Activated CD4-positive, alpha-beta memory T cell treated with anti-CD3 and anti-CD28 coated beads, Interleukin-2, amount 10 ng/mL, durations not matched to agents 7 days and 5 days (primary cell): ENCODE measurements around the gene GXYLT2. TPM values are rescaled to one million over a fixed set of nuclear protein-coding genes. Genes with fewer than 3 reads are reported as not detected.
"Not testable (repeated sequence)": the region's sequence is repeated elsewhere in the genome, so short reads cannot be mapped to it uniquely, and the experiment has no call there.

Source experiments
- CTCF ChIA-PET: fragments of 350-600 bp; sonication (Branson Sonifier 250); formaldehyde crosslinking; loops from one replicate; lab custom pipeline; 2021; ENCODE audit warnings: antibody characterized with exemption, inconsistent platforms; lab: Charles Lee
- POLR2A ChIA-PET: fragments of 350-600 bp; sonication (Branson Sonifier 250); formaldehyde crosslinking; loops from one replicate; lab custom pipeline; 2021; ENCODE audit warnings: antibody characterized with exemption; lab: Charles Lee
- DNase-seq: peaks from one replicate; pipeline ENCODE4 v3.0.0-alpha.2; 2020
- H3K27ac Mint-ChIP-seq: one replicate; pipeline ENCODE4 v1.8.0; 2021; ENCODE audit warnings: mild to moderate bottlenecking, mixed read lengths
- H3K27me3 Mint-ChIP-seq: one replicate; pipeline ENCODE4 v1.8.0; 2021; ENCODE audit warnings: mixed read lengths
- H3K36me3 Mint-ChIP-seq: one replicate; pipeline ENCODE4 v1.8.0; 2021; ENCODE audit warnings: low read depth, mixed read lengths
- H3K4me1 Mint-ChIP-seq: one replicate; pipeline ENCODE4 v1.8.0; 2021; ENCODE audit warnings: mixed read lengths
- H3K4me3 Mint-ChIP-seq: one replicate; pipeline ENCODE4 v1.8.0; 2021; ENCODE audit warnings: mild to moderate bottlenecking, mixed read lengths
- H3K9me3 Mint-ChIP-seq: one replicate; pipeline ENCODE4 v1.8.0; 2021; ENCODE audit warnings: mixed read lengths
- total RNA-seq, 2 experiments: library from RNA; stranded (reverse); gene quantifications; one replicate each; pipeline ENCODE4 v1.2.3, GENCODE V29; 2021

GXYLT2 gene
- total RNA-seq, 2 experiments from 2014 or later, result not detected

- Mint-ChIP-seq H3K9me3 (no peaks in the 10 kb centered on the region), H3K27me3 (no peaks in the 10 kb centered on the region), H3K4me3 (peak overlapping the region; percentile 89), H3K36me3 (peaks cover 31% of the 10 kb centered on the region), H3K4me1 (peaks cover 37% of the 10 kb centered on the region), H3K27ac (peak overlapping the region; percentile 89)
- DNase-seq, result no peak
- ChIA-PET CTCF (interaction anchor here (1.3 to 2.2 kb wide), 3 partner anchors 15 to 60 kb away, joined by 3 to 9 read pairs (median 6); no protein-coding TSS in a partner anchor), POLR2A (interaction anchor here (1.0 to 2.2 kb wide), 9 partner anchors 8 to 60 kb away, joined by 3 to 9 read pairs (median 4); no protein-coding TSS in a partner anchor)
Observed at GRCh38 chr3:72996121-72996472, 108.3 kb downstream of the GXYLT2 start.

- peaks cover 35% of the 10 kb centered on the region for H3K36me3 Mint-ChIP-seq
- peak; percentile 93 for DNase-seq
- H3K27ac Mint-ChIP-seq, result peak within 1 kb of the TSS; percentile 89
- ChIA-PET POLR2A (interaction anchor here (0.9 to 2.2 kb wide), 15 partner anchors 9 to 62 kb away, joined by 3 to 11 read pairs (median 4); no protein-coding TSS in a partner anchor), CTCF (interaction anchor here (0.8 to 2.2 kb wide), 6 partner anchors 16 to 146 kb away, joined by 3 to 9 read pairs (median 4); no protein-coding TSS in a partner anchor)
- H3K4me1 Mint-ChIP-seq, result peaks cover 43% of the 10 kb centered on the region
- H3K9me3 Mint-ChIP-seq, result no peaks in the 10 kb centered on the region
- no peaks in the 10 kb centered on the region for H3K27me3 Mint-ChIP-seq
- peak within 1 kb of the TSS; percentile 89 for H3K4me3 Mint-ChIP-seq
Observed at GRCh38 chr3:72996473-72997333, 108.9 kb downstream of the GXYLT2 start, which contains the start of gene PPP4R2. Gene PPP4R2, plus strand, starts transcription at chr3:72996811. Its CDS starts 227 bp downstream, at chr3:72997038.

DNA sequence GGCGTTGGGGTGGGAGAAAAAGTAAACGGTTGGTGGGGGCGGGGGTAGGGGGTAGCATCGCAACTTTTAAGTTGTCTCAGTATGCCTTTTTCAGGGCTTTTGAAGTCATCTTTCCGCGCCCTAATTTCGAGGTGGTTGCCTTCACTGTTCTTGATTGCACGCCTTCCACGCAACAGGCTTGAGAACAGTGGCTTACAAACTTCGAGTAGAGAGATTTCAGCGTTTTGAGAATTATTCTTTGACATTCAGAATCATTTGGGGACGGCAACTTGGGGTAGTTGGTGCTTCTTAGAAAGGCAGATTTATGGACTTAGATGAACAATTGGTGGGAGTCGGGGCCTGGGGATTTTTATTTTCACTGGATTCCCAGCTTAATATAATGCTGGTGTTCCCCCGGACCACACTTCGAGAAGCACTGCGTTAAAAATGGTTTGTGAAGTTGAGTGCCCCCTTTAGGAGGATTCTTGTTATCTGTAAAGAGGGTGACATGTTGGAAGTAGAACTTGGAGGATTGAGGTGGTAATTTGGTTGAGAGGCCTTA is 109.6 kb downstream of the GXYLT2 start:
- Mint-ChIP-seq H3K27me3 (no peaks in the 10 kb centered on the region), H3K36me3 (peaks cover 42% of the 10 kb centered on the region), H3K9me3 (no peaks in the 10 kb centered on the region), H3K27ac (peak overlapping the region; percentile 89), H3K4me3 (peak overlapping the region; percentile 89), H3K4me1 (peaks cover 50% of the 10 kb centered on the region)
- DNase-seq, result peak; percentile 48
- CTCF ChIA-PET, result interaction anchor here (0.8 to 2.2 kb wide), 7 partner anchors 32 to 147 kb away, joined by 3 to 9 read pairs (median 4); no protein-coding TSS in a partner anchor
- POLR2A ChIA-PET, result interaction anchor here (0.9 to 2.2 kb wide), 10 partner anchors 9 to 63 kb away, joined by 3 to 11 read pairs (median 4); no protein-coding TSS in a partner anchor

DNA sequence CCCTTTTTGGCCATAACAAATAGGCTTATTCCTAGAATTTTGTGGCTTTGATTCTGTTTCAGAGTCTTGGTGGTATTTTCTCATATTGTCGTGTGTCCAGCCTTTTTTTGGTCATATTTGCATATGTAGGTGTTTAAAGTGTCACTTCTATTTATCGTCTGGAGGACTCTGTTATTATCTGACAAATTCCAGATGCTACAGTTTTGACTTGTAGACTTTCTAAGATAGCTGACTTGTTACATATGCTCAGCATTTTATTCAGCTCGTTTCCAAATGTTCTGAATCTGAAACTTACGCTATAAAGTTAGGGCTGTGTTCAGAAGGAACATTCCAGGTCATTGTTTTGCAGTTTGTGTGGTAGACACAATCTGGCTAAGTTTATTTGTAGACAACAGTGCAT is 110.6 kb downstream of the GXYLT2 start:
- CTCF ChIA-PET, result interaction anchor here (0.9 to 1.6 kb wide), 7 partner anchors 10 to 148 kb away, joined by 3 to 4 read pairs (median 4); no protein-coding TSS in a partner anchor
- peak overlapping the region; percentile 73 for H3K4me3 Mint-ChIP-seq
- no peaks in the 10 kb centered on the region for H3K9me3 Mint-ChIP-seq
- peak overlapping the region; percentile 82 for H3K27ac Mint-ChIP-seq
- H3K4me1 Mint-ChIP-seq, result peaks cover 55% of the 10 kb centered on the region
- peaks cover 50% of the 10 kb centered on the region for H3K36me3 Mint-ChIP-seq
- H3K27me3 Mint-ChIP-seq, result no peaks in the 10 kb centered on the region
- POLR2A ChIA-PET, result interaction anchor here (1.0 to 2.2 kb wide), 3 partner anchors 22 to 557 kb away, joined by 3 to 11 read pairs (median 4); no protein-coding TSS in a partner anchor
- DNase-seq, result no peak

DNA sequence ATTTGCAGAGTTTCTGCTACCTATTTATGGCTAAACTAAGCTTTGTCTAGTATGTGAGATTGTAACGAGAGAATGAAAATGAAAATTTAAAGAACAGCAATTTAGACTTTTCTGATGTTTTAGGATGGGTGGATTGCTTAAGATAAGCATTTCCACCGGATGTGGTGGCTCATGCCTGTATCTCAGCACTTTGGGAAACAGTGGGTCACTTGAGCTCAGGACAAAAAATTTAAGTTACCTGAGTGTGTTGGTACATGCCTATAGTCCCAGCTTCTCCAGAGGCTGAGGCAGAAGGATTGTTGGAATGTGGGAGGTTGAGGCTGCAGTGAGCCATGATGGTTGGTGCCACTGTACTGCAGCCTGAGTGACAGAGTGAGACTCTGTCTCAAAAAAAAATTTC is 112.1 kb downstream of the GXYLT2 start:
- peak overlapping the region; percentile 82 for H3K27ac Mint-ChIP-seq
- peak; percentile 41 for DNase-seq
- peaks cover 63% of the 10 kb centered on the region for H3K36me3 Mint-ChIP-seq
- H3K9me3 Mint-ChIP-seq, result no peaks in the 10 kb centered on the region
- H3K4me3 Mint-ChIP-seq, result peak overlapping the region; percentile 73
- peaks cover 64% of the 10 kb centered on the region for H3K4me1 Mint-ChIP-seq
- H3K27me3 Mint-ChIP-seq, result no peaks in the 10 kb centered on the region
- POLR2A ChIA-PET, result interaction anchor here (0.9 to 2.0 kb wide), 8 partner anchors 11 to 73 kb away, joined by 3 to 6 read pairs (median 3); no protein-coding TSS in a partner anchor
- CTCF ChIA-PET, result interaction anchor here (0.7 to 1.8 kb wide), 4 partner anchors 10 to 149 kb away, joined by 3 to 8 read pairs (median 3); no protein-coding TSS in a partner anchor

DNA sequence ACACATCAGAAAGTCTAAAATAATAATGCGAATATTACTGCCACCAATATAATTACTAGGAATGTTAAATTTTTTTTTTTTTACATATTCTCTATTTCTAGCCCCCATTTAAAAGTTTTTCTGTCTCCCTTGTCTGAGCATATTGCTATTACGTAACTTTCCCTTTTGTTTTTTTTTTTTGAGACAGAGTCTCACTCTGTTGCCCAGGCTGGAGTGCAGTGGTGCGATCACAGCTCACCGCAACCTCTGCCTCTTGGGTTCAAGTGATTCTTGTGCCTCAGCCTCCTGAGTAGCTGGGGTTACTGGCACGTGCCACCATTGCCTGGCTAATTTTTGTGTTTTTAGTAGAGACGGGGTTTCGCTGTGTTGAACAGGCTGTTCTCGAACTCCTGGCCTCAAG is 115.2 kb downstream of the GXYLT2 start:
- H3K9me3 Mint-ChIP-seq, POLR2A ChIA-PET, DNase-seq, H3K27me3 Mint-ChIP-seq, H3K4me3 Mint-ChIP-seq, H3K27ac Mint-ChIP-seq: not testable (repeated sequence)
- CTCF ChIA-PET, result interaction anchor here (1.8 kb wide), 1 partner anchor 54 kb away, joined by 4 read pairs; no protein-coding TSS in a partner anchor
- peaks cover 69% of the 10 kb centered on the region for H3K4me1 Mint-ChIP-seq
- H3K36me3 Mint-ChIP-seq, result peaks cover 79% of the 10 kb centered on the region

GRCh38 chr3:73004316-73004715 is 116.5 kb downstream of the GXYLT2 start:
- ChIA-PET CTCF (interaction anchor here (0.7 kb wide), 1 partner anchor 92 kb away, joined by 4 read pairs; no protein-coding TSS in a partner anchor), POLR2A (no interaction called here)
- Mint-ChIP-seq H3K9me3 (no peaks in the 10 kb centered on the region), H3K27ac (no peak overlapping the region), H3K4me3 (no peak overlapping the region), H3K36me3 (peaks cover 79% of the 10 kb centered on the region), H3K4me1 (peaks cover 70% of the 10 kb centered on the region), H3K27me3 (no peaks in the 10 kb centered on the region)
- DNase-seq, result no peak

GRCh38 chr3:73007992-73008712 is 120.3 kb downstream of the GXYLT2 start:
- DNase-seq, result no peak
- Mint-ChIP-seq H3K27me3 (no peaks in the 10 kb centered on the region), H3K27ac (no peak overlapping the region), H3K4me3 (no peak overlapping the region), H3K4me1 (peaks cover 61% of the 10 kb centered on the region), H3K36me3 (peaks cover 71% of the 10 kb centered on the region), H3K9me3 (no peaks in the 10 kb centered on the region)
- ChIA-PET POLR2A (interaction anchor here (1.0 kb wide), 1 partner anchor 19 kb away, joined by 3 read pairs; no protein-coding TSS in a partner anchor), CTCF (interaction anchor here (1.0 to 2.3 kb wide), 3 partner anchors 8 to 49 kb away, joined by 3 to 8 read pairs (median 4); no protein-coding TSS in a partner anchor)

- Mint-ChIP-seq H3K4me3 (no peak overlapping the region), H3K27me3 (no peaks in the 10 kb centered on the region), H3K27ac (no peak overlapping the region), H3K4me1 (peaks cover 58% of the 10 kb centered on the region), H3K36me3 (peaks cover 63% of the 10 kb centered on the region), H3K9me3 (no peaks in the 10 kb centered on the region)
- ChIA-PET POLR2A (interaction anchor here (1.7 kb wide), 1 partner anchor 12 kb away, joined by 6 read pairs; no protein-coding TSS in a partner anchor), CTCF (interaction anchor here (1.0 to 2.3 kb wide), 3 partner anchors 8 to 48 kb away, joined by 3 to 8 read pairs (median 4); no protein-coding TSS in a partner anchor)
- DNase-seq, result no peak
Observed at GRCh38 chr3:73009008-73009407, 121.2 kb downstream of the GXYLT2 start.

- CTCF ChIA-PET, result interaction anchor here (1.1 to 2.3 kb wide), 2 partner anchors 10 to 47 kb away, joined by 3 to 8 read pairs; no protein-coding TSS in a partner anchor
- no peak overlapping the region for H3K4me3 Mint-ChIP-seq
- no peak overlapping the region for H3K27ac Mint-ChIP-seq
Observed at GRCh38 chr3:73009750-73010149, 121.9 kb downstream of the GXYLT2 start.

GRCh38 chr3:73010158-73010557 is 122.3 kb downstream of the GXYLT2 start:
- POLR2A ChIA-PET, result interaction anchor here (1.1 to 1.7 kb wide), 3 partner anchors 10 to 14 kb away, joined by 3 to 6 read pairs (median 6); partner anchors contain the start of gene PPP4R2
- peaks cover 58% of the 10 kb centered on the region for H3K36me3 Mint-ChIP-seq

More at GRCh38 chr3:73009750-73010149, 121.9 kb downstream of the GXYLT2 start:
- H3K36me3 Mint-ChIP-seq, result peaks cover 59% of the 10 kb centered on the region
- POLR2A ChIA-PET, result interaction anchor here (1.4 to 1.7 kb wide), 2 partner anchors 11 to 13 kb away, joined by 6 read pairs; partner anchors contain the start of gene PPP4R2
- no peak for DNase-seq
- no peaks in the 10 kb centered on the region for H3K9me3 Mint-ChIP-seq
- peaks cover 51% of the 10 kb centered on the region for H3K4me1 Mint-ChIP-seq
- H3K27me3 Mint-ChIP-seq, result no peaks in the 10 kb centered on the region

More at GRCh38 chr3:73010158-73010557, 122.3 kb downstream of the GXYLT2 start:
- DNase-seq, result no peak
- Mint-ChIP-seq H3K27me3 (no peaks in the 10 kb centered on the region), H3K9me3 (no peaks in the 10 kb centered on the region), H3K4me1 (peaks cover 51% of the 10 kb centered on the region), H3K27ac (no peak overlapping the region), H3K4me3 (no peak overlapping the region)
- CTCF ChIA-PET, result interaction anchor here (1.1 kb wide), 1 partner anchor 10 kb away, joined by 3 read pairs; no protein-coding TSS in a partner anchor
